ENCODE measurements around the gene CD200R1.

The CD200R1 gene

GRCh38 chr3:112888381-112889085 lies 86.4 kb downstream of the CD200R1 start:
- DNase-seq (ENCODE audit: low read depth), result no peak

- DNase-seq (ENCODE audit: low read depth), result no peak
These were observed 90.1 kb downstream of the CD200R1 start for GRCh38 chr3:112884678-112885290.

GRCh38 chr3:112881891-112882290 lies 93.0 kb downstream of the CD200R1 start:
- no peak for DNase-seq (ENCODE audit: low read depth)

GRCh38 chr3:112875561-112875960 lies 99.3 kb downstream of the CD200R1 start:
- DNase-seq (ENCODE audit: low read depth), result no peak

GRCh38 chr3:112874725-112875124 lies 100.2 kb downstream of the CD200R1 start:
- DNase-seq (ENCODE audit: low read depth), result no peak

GRCh38 chr3:112873632-112874031 lies 101.3 kb downstream of the CD200R1 start:
- no peak for DNase-seq (ENCODE audit: low read depth)

GRCh38 chr3:112871735-112872134 lies 103.2 kb downstream of the CD200R1 start:
- DNase-seq (ENCODE audit: low read depth), result no peak
